ENCODE data around the gene TEKT1.

GRCh38 chr17:6843241-6843880, 11.8 kb upstream of the TEKT1 start:
- TF ChIP-seq CTCF (IDR thresholded peaks at IDR 0.05; ENCODE audit: insufficient read depth, low read length) (no peak), POLR2AphosphoS5 (IDR thresholded peaks at IDR 0.05; ENCODE audit: low read depth) (no peak), SPI1 (IDR thresholded peaks at IDR 0.05; ENCODE audit: borderline replicate concordance, low read depth) (no peak), GABPA (IDR thresholded peaks at IDR 0.05; ENCODE audit: low read depth) (no peak)
- TF ChIP-seq, protein P1, sequence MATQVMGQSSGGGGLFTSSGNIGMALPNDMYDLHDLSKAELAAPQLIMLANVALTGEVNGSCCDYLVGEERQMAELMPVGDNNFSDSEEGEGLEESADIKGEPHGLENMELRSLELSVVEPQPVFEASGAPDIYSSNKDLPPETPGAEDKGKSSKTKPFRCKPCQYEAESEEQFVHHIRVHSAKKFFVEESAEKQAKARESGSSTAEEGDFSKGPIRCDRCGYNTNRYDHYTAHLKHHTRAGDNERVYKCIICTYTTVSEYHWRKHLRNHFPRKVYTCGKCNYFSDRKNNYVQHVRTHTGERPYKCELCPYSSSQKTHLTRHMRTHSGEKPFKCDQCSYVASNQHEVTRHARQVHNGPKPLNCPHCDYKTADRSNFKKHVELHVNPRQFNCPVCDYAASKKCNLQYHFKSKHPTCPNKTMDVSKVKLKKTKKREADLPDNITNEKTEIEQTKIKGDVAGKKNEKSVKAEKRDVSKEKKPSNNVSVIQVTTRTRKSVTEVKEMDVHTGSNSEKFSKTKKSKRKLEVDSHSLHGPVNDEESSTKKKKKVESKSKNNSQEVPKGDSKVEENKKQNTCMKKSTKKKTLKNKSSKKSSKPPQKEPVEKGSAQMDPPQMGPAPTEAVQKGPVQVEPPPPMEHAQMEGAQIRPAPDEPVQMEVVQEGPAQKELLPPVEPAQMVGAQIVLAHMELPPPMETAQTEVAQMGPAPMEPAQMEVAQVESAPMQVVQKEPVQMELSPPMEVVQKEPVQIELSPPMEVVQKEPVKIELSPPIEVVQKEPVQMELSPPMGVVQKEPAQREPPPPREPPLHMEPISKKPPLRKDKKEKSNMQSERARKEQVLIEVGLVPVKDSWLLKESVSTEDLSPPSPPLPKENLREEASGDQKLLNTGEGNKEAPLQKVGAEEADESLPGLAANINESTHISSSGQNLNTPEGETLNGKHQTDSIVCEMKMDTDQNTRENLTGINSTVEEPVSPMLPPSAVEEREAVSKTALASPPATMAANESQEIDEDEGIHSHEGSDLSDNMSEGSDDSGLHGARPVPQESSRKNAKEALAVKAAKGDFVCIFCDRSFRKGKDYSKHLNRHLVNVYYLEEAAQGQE (IDR thresholded peaks at IDR 0.05; ENCODE audit: insufficient replicate concordance, low read depth): no peak

Data from HL-60 (cell line).